ENCODE data around the gene CPT2.

The CPT2 gene

DNA sequence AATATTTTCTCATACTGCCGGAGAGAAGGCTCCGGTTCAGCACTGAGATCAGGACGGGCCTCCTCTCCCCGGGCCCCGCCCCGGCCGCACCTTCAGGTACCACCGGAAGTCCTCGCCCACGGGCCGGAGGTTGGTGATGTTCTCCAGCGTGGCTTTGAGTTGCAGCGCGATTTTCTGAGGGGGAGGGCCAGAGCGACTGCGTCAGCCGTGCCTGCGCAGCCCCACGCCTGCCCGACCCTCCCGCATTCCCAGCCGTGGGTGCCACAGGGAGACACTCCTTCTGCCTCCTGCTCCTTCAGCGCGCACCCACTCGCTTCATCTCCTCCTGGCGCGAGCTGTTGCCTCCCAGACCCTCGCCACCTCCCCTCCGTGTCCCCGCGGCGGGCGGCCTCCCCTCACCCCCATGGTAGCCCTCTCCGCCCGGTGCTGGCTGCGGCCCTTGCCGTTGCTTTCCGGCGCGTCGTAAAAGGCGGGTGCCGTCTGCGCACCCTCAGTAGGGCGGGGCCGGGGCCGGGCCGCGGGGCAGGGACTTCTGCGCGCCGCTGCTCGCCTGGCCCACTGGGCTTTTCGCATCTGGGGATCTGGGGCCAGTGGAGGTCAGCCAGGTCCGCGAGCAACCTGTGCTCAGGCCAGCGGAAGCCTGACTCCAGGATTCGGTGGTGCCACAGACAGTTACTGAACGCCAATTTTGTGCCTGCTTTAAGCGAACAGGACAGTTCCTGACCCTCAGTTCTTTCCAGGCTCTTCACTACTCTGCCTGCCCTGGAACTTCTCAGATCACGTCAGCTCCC lies 23.7 kb downstream of the CPT2 start, which contains the start of gene CZIB:
TSS of gene CZIB (minus strand) at position 464 of the 791 bp plus-strand sequence. CDS start at position 405, 59 bp downstream.
- DNase-seq: peak; percentile 93

DNA sequence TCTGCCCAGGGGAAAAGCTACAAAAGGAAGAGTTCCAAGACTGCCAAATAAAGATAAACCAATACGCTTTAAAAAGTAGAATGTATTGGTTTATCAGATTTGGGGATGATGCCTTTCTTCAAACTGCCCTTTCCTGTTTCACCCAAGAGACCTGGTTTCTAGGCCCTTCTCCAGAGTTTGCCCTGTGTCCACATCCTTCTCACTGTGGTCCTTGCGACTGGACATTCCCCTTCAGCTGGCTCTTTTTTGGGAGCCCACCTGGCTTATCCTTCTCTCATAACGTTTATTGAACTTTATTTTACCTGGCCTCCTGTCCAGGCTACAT lies 24.3 kb downstream of the CPT2 start:
- no peak for DNase-seq

DNA sequence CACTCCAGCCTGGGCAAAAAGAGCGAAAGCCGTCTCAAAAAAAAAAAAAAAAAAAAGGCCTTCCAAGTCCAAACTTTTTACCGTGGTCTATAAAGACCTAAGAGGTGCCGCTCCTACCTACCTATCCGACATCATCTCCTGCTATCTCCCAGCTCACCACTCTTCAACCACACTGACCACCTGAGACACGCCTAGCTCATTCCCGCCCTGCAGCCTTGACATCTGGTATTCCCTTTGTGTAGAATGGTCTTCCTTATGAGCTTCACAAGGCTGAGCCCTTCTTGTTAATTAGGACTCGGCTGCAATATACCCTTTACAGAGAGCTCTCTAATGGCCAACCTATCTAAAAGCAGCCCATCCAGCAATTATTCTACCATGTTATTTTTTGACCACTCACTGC lies 41.0 kb downstream of the CPT2 start:
- DNase-seq: no peak

DNA sequence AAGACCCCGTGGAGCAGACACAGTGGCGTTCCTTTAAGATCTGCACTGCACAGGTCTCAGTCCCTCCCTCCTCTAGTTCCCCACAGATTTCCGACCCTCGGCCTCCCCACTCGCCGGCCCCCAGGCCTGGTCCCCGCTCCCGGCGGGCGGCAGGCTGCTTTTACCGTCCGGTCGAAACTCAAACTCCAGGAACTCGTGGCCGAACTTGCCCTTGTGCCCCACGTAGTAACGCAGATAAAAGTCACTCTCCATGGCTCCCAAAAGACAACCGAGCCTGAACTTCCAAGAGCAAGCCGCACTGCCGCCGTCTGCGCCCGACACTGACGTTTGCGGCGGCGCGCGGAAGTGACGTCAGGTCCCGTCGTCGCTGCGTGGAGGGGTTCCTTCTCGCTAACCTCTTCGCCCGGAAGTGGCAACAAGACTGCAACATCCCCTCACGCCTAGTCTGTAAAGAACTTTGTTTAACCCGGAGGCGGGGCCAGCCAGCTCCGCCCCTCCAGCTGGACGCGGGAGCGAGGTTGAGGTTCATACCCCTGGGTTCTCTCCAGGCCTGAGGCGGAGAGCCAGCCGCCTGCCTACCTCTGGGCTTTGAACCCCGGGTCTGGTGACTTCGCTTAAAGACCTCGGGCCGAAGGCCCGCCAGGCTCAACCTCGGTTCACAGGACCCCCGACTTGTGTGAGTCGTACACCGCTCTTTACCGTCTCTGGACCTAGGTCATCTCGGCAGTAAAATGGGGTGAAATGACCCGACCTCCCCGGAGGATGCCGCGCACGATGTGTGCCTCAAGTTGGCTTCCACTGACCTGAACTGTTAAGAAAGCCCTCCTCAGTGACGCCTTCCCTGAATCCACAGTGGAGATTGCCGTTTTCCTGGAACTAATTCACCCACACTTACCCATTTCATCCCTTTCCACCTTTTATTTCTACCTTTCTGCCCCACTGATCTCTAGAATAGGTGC lies 41.9 kb downstream of the CPT2 start, which contains the start of gene MAGOH:
TSS of gene MAGOH (minus strand) at position 322 of the 959 bp plus-strand sequence. CDS start at position 252, 70 bp downstream.
- peak; percentile 84 for DNase-seq

DNA sequence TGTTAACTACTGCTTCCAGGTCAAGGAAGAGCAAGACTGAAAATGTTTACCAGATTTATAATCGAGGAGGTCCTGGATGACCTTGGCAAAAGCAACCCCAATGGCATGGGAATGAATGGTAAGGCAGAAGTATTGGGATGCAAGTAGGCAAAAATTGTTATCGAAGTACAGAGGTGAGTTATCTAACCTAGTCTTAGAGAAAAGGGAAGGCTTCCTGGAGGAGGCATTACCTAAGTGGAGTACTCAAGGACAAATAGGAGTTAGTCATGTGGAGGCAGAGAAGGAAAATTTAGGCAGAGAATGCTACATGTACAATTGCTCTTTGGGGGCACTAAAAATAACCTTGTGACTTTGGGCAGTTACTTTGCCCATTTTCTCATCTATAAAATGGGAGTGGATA lies 45.2 kb downstream of the CPT2 start:
- DNase-seq: no peak

DNA sequence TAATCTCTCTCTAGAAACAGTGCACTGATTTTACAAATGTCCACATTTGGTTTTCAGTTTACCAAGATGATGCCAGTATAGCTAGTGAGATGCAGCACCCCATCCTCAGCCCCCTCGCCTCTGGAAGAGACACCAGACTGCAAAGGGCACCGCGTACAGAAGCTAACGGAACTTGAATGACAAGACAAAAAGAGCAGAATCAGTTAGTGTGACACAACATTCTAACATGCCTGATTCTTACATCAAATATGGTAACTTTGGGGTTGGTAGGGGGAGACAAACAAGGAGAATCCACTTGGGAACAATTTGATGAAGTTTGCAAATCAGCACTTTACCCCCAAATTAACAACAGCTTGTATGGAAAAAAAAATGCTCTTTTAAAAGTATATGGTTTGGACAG lies 45.8 kb downstream of the CPT2 start:
- no peak for DNase-seq

DNA sequence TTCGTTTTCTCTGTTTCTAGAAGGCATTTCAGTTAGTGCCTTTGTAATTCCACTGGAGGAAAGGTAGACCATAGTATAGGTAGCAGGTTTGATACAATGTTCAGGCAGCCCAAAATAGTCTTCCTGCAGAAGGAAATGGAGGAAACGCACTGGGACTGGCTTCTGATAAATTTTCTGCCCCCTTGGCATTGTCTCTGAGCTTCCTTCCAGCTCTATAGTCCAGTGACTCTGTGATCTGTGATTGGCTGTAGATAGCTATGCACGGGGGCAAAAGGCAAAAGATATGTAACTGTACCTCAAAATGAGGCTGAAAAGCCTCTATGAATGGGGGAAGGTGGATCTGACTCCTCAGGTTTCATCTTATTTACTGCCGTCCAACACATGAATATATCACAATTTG lies 47.5 kb downstream of the CPT2 start:
- DNase-seq: no peak

DNA sequence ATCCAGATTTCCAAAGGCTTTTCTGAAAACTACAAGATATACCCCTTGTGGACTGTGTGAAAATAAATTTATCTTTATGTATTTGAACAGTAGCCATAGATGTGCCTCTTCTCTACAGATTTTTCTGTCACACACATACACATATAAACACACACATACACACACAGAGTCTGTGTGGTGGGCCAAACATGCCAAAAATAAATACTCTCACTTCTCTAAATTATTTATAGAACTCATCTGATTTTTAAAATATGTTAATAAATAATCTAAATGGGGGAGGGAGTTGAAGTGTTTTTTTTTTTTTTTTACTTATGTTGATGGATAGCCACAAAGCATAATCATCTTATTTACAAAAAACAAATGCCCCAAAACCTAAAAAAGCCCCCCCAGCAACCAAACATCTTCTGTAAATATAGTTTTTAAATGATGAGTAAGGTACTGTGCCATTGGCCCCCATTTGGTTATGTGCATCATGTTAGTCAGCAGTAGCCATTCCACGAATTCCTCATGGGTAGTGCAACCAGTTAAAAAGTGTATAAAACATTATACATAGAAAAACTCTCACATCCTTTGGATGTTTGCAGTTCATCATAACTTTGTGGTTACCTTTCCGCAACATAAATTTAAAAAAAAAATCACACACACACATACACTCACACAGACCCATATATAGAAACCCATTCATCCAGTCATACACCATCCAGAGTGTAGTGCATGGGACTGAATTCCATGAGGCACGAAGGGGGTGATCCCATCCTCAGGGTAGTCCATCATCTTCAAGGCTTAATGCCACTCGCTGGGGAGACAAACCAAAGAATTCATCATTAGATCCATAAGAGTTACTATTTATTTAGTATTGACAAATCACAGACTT lies 49.9 kb downstream of the CPT2 start:
- no peak for DNase-seq

DNA sequence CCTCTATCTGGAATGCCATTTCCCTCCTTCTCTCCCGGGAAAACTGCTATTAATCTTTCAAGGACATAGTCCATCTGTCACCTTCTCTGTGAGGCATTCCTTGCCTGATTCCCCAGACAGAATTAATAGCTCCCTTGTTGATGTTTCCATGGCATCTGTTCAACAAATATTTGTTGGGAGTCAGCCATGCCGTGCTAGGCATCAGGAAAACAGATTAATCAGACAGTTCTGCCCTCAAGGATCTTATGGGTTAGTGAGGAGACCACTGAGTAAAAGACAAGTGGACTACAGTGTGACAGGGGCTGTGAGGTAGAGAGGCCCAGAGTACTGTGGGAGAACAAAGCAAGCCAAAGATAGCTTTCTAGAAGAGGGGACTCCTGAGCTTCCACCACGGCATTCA lies 53.1 kb downstream of the CPT2 start:
- no peak for DNase-seq

DNA sequence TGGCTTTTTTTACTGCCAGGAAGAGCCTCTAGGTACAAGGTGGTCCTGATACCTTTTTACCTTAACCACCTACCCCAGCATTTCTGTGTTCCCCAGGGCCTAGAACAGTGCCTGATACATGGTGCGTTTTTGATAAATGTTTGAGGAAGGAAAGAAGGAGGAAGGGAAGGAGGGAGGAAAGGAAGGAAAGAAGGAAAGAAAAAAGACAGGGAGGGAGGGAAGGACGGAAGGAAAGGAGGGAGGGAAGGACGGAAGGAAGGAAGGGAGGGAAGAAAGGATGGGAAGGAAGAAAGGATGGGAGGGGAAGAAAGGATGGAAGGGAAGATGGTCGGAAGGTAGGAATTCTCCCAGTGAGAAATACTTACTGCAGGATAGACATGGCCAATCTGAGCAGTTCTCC lies 53.7 kb downstream of the CPT2 start:
- no peak for DNase-seq

DNA sequence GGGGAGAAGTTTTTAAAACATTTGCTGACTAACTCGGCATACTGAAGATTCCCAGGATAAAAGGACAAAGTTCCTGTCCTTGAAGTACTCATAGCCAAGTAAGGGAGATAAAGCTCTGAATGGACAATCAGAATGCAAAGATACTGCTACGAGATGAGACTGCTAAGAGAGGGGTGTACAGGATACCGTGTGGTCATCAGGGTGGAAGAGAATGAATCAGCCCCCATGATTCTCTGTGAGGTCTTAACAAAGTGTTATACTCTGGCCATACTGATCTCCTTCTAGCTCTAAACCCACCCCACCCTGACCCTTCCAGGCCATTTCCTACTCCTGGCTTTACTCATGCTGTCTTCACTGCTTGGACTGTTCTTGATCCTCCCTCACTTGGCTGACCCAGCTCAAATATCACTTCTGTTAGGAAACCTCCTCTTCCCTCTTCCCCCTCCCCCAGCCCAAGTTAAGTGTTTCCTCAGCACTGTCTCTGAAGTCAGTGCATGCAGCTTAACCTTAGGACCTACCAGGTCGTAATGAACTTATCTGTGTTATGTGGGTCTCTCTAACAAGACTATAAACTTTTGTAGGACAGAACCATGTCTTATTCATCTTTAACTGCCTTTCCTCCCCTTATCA lies 57.5 kb downstream of the CPT2 start:
- no peak for DNase-seq

DNA sequence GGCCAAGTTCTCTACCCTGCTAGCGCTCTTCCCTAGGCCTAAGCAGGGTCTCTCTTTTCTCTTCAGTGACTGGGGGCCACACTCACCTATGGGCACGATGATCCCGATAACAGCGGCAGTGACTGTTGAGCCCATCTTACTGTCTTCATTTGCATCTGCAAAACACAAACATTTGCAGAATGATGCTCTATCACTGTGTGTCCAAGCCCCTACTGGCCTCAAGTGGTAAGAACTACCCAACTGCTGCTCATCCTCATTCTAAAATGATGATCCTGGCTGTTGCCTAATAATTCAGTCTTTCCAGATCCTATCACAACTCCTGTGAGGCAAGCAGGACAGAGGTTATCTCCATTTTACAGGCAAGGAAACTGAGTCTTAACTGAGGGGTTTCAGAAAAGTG lies 58.4 kb downstream of the CPT2 start:
- DNase-seq: no peak

DNA sequence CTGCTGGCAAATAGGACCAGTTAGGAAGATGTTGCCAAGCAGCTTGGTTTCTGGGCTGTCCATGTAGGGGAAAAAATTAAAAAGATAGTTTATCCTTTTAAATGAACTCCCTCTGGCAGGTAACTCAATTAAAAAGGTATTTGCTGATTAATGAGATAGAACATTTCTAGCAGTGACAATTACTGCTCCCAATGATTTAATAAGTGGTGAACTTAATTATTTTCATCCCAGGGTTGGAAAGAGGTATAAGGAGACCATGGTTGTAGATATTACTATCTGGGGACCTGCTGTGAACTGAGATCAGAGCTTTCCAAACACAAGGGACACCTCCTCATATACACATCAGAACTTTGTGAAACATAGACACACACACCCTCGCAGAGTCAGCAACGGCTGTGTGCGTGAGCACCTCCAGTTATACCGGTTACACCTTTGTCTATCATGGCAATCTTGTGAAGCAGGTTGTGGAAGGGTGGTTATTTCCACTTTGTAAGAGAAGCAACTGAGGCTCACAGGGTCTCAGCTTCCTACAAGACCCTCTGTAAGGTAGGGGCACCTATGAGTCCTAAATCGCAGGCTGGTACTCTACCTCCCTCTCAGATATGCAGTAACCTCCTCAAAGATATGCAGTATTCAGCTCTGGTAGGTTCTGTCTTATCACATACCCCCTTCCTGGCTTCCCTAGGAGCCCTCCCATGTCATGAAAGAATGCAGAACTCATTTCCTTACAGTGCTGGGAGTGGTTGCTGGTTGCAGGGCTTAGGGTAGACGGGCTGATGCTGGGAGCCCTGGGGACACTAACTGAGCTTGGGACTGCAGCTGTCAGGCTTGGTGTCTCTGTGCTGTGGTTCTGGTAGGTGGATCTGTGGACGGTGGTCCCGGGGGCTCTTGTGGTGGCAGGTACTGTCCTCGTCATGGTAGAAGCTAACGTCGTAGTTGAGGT lies 60.2 kb downstream of the CPT2 start:
- no peak for DNase-seq

DNA sequence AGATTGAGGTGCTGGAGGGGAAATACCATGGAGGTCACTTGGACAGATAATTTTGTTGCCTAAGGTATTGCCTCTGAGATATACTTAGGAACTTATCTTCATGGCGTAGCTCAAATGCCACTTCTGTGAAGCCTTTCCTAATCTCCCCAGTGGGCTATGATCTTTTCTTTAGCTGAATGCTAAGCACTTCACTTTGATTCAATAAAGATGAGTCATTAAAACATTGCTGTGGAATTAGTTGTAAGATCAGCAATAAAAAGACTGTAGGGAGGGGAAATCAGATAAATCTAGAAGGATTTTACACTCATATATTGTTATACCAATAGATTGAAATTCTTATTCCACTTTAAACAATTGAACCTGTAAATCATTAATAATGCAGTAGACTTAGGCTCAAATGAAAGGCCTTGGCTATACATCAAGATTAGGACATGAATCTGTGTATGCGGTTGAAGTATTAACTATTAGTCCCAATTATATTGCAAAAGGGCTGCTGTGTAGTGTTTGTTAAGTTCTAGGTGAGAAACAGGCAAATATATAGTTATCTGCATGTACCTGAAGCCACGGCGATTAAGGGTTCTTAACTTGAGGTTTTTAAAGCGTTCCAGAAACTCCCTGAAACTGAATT lies 60.9 kb downstream of the CPT2 start:
- DNase-seq: no peak

DNA sequence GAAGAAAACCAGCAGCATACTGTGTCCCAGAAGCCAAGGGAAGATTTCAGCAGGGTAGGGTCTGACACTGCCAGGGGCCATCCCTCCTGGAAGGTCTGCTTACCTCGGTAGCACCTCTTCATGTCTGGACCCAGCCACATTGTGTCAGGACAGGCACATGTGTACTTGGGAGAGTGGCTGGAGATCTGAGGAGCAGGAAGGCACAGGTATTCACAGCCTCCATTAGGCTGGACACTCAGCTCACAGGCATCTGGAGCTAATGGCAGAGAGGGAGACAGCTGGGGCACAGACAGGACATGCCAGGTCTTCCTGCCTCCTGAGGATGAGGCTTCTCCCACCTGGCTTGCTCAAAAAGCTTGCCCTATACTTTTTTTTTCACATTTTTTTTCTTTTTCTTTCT lies 61.6 kb downstream of the CPT2 start:
- DNase-seq: no peak

DNA sequence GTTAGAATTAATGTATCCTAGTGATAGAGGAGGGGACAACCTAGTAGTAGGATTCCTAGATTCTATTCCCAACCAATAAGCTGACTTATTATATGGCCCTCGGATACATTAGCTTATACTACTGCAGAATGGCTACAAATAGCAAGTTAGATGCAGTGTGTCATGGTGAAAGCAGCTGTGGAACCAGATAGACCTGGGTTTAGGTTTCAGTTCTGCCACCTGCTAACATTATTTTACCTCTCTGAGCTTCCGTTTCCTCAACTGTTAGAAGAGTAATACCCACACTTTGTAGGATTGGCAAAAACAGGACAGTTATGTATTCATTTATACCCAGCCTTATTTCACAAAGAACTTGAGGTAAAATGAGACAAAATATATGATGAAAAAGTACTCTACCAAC lies 63.3 kb downstream of the CPT2 start:
- no peak for DNase-seq

DNA sequence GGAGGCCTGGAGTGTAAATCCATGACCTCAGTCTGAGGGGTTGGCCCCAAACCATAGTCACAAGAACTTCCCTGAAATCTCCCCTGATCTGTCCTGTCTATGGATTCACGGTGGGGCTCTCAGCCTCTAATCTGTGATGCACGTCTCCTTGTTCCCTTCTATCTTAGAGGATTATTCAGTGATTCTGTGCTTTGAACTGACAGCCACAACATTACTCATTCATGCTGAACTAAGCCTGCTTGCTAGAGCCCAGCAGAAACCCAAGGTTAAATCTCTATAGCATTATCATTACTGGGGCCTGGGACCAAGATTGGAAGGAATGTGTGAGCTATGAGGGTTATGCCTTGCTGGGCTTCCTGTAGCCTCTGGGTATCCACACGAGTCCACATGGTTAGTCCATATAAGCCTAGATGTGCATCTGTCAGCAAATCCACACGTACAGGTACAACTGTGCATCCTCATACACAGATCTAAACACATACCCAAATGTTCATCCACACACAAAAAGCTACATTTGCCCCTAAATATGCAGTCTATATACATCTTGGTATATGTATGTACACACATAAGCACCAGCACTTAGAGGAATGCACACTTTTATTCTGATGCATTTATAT lies 64.1 kb downstream of the CPT2 start:
- DNase-seq: no peak

DNA sequence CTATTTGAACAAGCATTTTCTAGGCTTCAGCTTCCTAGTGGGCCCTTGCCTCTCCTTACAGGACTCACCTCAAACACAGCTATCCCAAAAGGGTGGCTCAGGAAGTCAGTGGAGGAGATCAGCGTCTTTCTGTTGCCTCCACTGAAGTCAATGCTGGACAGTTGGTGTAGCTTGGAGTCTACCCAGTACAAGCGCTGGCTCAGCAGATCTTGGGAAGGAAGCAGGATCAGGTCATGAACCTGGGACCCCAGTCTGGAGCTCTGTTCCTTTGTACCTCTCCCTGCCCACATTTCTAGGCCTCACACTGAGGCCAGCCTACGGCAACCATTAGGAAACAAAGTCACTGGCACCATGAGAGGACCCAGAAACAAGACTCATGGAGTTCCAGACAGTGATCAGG lies 65.4 kb downstream of the CPT2 start:
- no peak for DNase-seq

Measured in COR-L47 (cell line).